Breast epithelium (tissue), 4 donors: ENCODE data around the gene SLC23A1. TPM values are rescaled to one million over a fixed set of nuclear protein-coding genes. Genes with fewer than 3 reads are reported as not detected.

Experiments
- DNase-seq, 2 donors: peaks; one replicate each; pipeline ENCODE4 v3.0.0-alpha.2; 2019; ENCODE audit warnings: low spot score in 2 of 2
- H3K27ac ChIP-seq, 2 donors: fragments of 200-600 bp; sonication (generic) in 1 of 2; one replicate each; pipeline ENCODE4 v1.5.1; 2016 to 2019; ENCODE audit warnings: mild to moderate bottlenecking in 1 of 2
- H3K27me3 ChIP-seq, 2 donors: fragments of 200-600 bp; sonication (generic) in 1 of 2; one replicate each; pipeline versions ENCODE4 v1.5.1 to v1.6.0; 2017 to 2019; ENCODE audit warnings: control low read depth in 1 of 2, mild to moderate bottlenecking in 1 of 2
- H3K36me3 ChIP-seq: fragments of 200-600 bp; one replicate; pipeline ENCODE4 v1.5.1; 2019
- H3K4me1 ChIP-seq, 2 donors: fragments of 200-600 bp; sonication (generic); one replicate each; pipeline ENCODE4 v1.5.1; 2016 to 2019; ENCODE audit warnings: control low read depth in 1 of 2
- H3K4me3 ChIP-seq, 3 donors: fragments of 200-600 bp; sonication (generic); 1 replicate in 2 of 3; 2 replicates in 1 of 3; pipeline ENCODE4 v1.5.1; 2016 to 2019; ENCODE audit warnings: mild to moderate bottlenecking in 3 of 3, moderate library complexity in 2 of 3
- H3K9me3 ChIP-seq, 2 donors: fragments of 200-600 bp; sonication (generic) in 1 of 2; one replicate each; pipeline ENCODE4 v1.5.1; 2016 to 2019; ENCODE audit warnings: control low read depth in 1 of 2
- CTCF ChIP-seq, 3 donors: fragments of 450-650 bp; IDR thresholded peaks; one replicate each; pipeline ENCODE4 v1.5.1; 2016 to 2017; ENCODE audit warnings: antibody characterized with exemption in 3 of 3, mild to moderate bottlenecking in 3 of 3, moderate library complexity in 3 of 3
- POLR2A ChIP-seq: fragments of 450-650 bp; IDR thresholded peaks from one replicate; pipeline ENCODE4 v1.6.1; 2016; ENCODE audit warnings: antibody characterized with exemption, mild to moderate bottlenecking, moderate library complexity
- POLR2AphosphoS5 ChIP-seq, 3 donors: sonication (generic); formaldehyde crosslinking; IDR thresholded peaks; one replicate each; pipeline ENCODE4 v1.6.1; 2017; ENCODE audit warnings: antibody characterized with exemption in 3 of 3
- intact Hi-C: fragments of 100-400 bp; cut with DNase I; formaldehyde crosslinking; loops from one replicate; pipeline ENCODE4 v1.15.1; 2023; ENCODE audit warnings: low total_unique reads
- total RNA-seq, 3 donors: library from RNA; depleted of rRNA; stranded (reverse); fragments of >200 nt; gene quantifications; one replicate each; pipeline ENCODE4 v1.1.0, GENCODE V29; 2016

The SLC23A1 gene
- total RNA-seq, 3 donors from 2014 or later: 0.33 to 1.0 TPM; not detected in 1

- no peaks in the 10 kb centered on the region for H3K4me1 ChIP-seq
Observed at GRCh38 chr5:139422307-139422893, 39.3 kb upstream of the SLC23A1 start.

GRCh38 chr5:139419226-139420192 is 36.4 kb upstream of the SLC23A1 start:
- intact Hi-C loops: loop anchor here (5.0 kb wide), 1 partner anchor 98 kb away; no protein-coding TSS in a partner anchor
- H3K4me3 ChIP-seq: no peak overlapping the region
- no peaks in the 10 kb centered on the region for H3K9me3 ChIP-seq
- DNase-seq: no peak
- peak overlapping the region in 1 of 2 donors; percentile 32 for H3K27ac ChIP-seq
- H3K4me1 ChIP-seq: peaks cover 4 to 11% of the 10 kb centered on the region in 2 donors
- no peak for TF ChIP-seq CTCF (IDR thresholded peaks at IDR 0.05)
- no peaks in the 10 kb centered on the region for H3K27me3 ChIP-seq
- no peaks in the 10 kb centered on the region for H3K36me3 ChIP-seq

More at GRCh38 chr5:139422307-139422893, 39.3 kb upstream of the SLC23A1 start:
- Histone ChIP-seq H3K27me3 (no peaks in the 10 kb centered on the region), H3K4me3 (no peak overlapping the region), H3K36me3 (no peaks in the 10 kb centered on the region), H3K27ac (no peak overlapping the region), H3K9me3 (no peaks in the 10 kb centered on the region)
- no peak for TF ChIP-seq POLR2AphosphoS5 (IDR thresholded peaks at IDR 0.05)
- TF ChIP-seq CTCF (IDR thresholded peaks at IDR 0.05): peak; percentile 61 to 82 (median 79)
- no peak for TF ChIP-seq POLR2A
- intact Hi-C loops: no loop called here
- DNase-seq: no peak

- no peak for TF ChIP-seq POLR2A
- peak overlapping the region in 1 of 2 donors; percentile 23 for H3K27ac ChIP-seq
- H3K4me3 ChIP-seq: no peak overlapping the region
- intact Hi-C loops: loop anchor here (5.0 kb wide), 1 partner anchor 99 kb away; no protein-coding TSS in a partner anchor
- H3K9me3 ChIP-seq: no peaks in the 10 kb centered on the region
- H3K36me3 ChIP-seq: no peaks in the 10 kb centered on the region
- no peaks in the 10 kb centered on the region for H3K27me3 ChIP-seq
- DNase-seq: no peak
- peaks cover 4 to 12% of the 10 kb centered on the region in 2 donors for H3K4me1 ChIP-seq
Observed at GRCh38 chr5:139418793-139419192, 35.7 kb upstream of the SLC23A1 start.

- H3K27ac ChIP-seq: no peak overlapping the region
- TF ChIP-seq CTCF (IDR thresholded peaks at IDR 0.05): no peak
- no peak for TF ChIP-seq POLR2AphosphoS5 (IDR thresholded peaks at IDR 0.05)
- TF ChIP-seq POLR2A: no peak
- no peak overlapping the region for H3K4me3 ChIP-seq
- no peaks in the 10 kb centered on the region for H3K9me3 ChIP-seq
- intact Hi-C loops: loop anchor here (5.0 kb wide), 1 partner anchor 100 kb away; no protein-coding TSS in a partner anchor
- DNase-seq: no peak
- no peaks in the 10 kb centered on the region for H3K36me3 ChIP-seq
- peaks cover 4 to 12% of the 10 kb centered on the region in 2 donors for H3K4me1 ChIP-seq
- H3K27me3 ChIP-seq: no peaks in the 10 kb centered on the region
Observed at GRCh38 chr5:139417214-139417613, 34.1 kb upstream of the SLC23A1 start.

- peak overlapping the region; percentile 21 to 43 for H3K27ac ChIP-seq
- H3K4me3 ChIP-seq: no peak overlapping the region
- no peak for DNase-seq
- H3K36me3 ChIP-seq: no peaks in the 10 kb centered on the region
- TF ChIP-seq POLR2AphosphoS5 (IDR thresholded peaks at IDR 0.05) (no peak), CTCF (IDR thresholded peaks at IDR 0.05) (no peak), POLR2A (no peak)
- H3K9me3 ChIP-seq: no peaks in the 10 kb centered on the region
- intact Hi-C loops: loop anchor here (5.0 kb wide), 1 partner anchor 101 kb away; no protein-coding TSS in a partner anchor
- H3K4me1 ChIP-seq: peaks cover 4 to 12% of the 10 kb centered on the region in 2 donors
- no peaks in the 10 kb centered on the region for H3K27me3 ChIP-seq
Observed at GRCh38 chr5:139416651-139417050, 33.6 kb upstream of the SLC23A1 start.
